Measurements from ENCODE around the gene SMARCC2.

The SMARCC2 gene

DNA sequence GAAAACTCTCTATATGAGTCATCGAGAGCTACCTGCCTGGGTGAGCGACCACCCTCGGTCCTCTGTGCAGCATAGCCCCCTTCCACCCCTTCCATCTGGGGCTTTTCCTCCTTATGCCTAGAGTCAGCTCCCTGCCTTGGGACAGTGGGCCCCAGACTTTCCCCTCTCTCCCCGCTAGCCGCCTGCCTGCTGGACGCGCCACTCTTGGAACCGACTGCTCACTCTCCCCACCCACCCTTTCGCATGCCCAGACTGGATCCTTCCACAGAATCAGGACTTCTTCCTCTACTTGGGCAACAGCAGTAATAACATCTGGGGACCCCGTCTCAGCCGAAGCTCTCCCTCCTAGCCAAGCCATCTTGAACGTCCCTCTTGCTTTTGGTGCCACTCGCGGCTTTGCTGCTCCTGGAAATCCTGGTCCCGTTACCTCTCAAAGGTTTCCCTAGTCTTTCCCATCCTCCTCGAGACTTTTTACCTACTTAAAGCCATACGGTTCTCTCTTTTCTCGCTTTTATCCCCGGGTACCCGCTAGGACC, 60.5 kb downstream of the SMARCC2 start:
- no peak for DNase-seq (ENCODE audit: low read depth)
- peak overlapping the region; percentile 83 for H3K4me3 ChIP-seq (ENCODE audit: low read length)
- TF ChIP-seq, protein P1, sequence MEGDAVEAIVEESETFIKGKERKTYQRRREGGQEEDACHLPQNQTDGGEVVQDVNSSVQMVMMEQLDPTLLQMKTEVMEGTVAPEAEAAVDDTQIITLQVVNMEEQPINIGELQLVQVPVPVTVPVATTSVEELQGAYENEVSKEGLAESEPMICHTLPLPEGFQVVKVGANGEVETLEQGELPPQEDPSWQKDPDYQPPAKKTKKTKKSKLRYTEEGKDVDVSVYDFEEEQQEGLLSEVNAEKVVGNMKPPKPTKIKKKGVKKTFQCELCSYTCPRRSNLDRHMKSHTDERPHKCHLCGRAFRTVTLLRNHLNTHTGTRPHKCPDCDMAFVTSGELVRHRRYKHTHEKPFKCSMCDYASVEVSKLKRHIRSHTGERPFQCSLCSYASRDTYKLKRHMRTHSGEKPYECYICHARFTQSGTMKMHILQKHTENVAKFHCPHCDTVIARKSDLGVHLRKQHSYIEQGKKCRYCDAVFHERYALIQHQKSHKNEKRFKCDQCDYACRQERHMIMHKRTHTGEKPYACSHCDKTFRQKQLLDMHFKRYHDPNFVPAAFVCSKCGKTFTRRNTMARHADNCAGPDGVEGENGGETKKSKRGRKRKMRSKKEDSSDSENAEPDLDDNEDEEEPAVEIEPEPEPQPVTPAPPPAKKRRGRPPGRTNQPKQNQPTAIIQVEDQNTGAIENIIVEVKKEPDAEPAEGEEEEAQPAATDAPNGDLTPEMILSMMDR (conservative IDR thresholded peaks at IDR 0.05; ENCODE audit: low read depth, low read length): no peak

DNA sequence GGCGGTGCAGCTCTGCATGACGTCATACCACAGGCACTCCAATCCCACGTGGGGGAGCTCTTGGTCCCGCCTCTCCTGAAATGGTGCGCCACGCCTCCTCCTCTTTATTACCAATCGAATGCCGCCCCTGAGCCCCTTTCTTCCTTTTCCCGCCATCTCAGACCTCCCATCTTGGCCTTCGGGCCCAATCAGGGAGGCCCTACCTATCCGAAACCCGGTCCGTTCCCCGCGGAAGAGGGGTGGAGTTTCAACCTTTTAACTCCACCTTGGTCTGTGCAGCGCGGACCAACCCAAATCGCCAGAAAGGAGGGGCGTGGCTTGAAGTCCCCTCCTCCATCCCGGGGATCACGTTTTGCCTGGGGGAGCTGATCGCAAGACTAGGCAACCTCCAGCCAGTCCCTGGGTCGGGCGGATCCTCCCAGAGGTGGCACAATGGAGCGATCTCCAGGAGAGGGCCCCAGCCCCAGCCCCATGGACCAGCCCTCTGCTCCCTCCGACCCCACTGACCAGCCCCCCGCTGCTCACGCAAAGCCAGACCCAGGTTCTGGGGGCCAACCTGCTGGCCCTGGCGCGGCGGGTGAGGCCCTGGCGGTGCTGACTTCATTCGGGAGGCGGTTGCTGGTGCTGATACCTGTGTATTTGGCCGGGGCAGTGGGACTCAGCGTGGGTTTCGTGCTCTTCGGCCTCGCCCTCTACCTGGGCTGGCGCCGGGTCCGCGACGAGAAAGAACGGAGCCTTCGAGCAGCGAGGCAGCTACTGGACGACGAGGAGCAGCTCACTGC, 61.2 kb downstream of the SMARCC2 start, which contains the start of gene ESYT1:
TSS of gene ESYT1 (plus strand) at position 380 of the 782 bp plus-strand sequence. CDS start at position 433, 53 bp downstream.
- DNase-seq (ENCODE audit: low read depth): peak; percentile 99
- peak within 1 kb of the TSS; percentile 83 for H3K4me3 ChIP-seq (ENCODE audit: low read length)
- TF ChIP-seq, protein P1 (conservative IDR thresholded peaks at IDR 0.05; ENCODE audit: low read depth, low read length): no peak

DNA sequence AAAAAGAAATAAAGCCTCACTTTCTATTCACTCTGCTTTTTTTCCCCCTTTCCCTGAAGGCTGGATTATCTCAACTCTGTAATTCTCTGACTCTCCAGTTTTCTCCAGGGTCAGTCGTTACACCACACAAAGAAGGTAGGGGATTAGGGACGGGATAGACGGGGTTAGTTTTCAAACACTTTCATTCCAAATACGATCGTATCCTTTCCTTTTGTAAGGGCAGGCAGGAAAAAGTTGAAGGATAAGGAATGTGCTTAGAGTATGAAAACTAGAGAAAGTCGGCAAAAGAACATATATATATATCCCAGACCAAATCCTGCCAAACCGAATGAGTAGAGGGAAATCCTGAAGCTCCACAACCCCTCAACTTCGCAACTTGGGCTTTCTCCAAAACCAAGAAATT, 61.8 kb downstream of the SMARCC2 start:
- DNase-seq (ENCODE audit: low read depth): no peak
- TF ChIP-seq, protein P1 (conservative IDR thresholded peaks at IDR 0.05; ENCODE audit: low read depth, low read length): no peak
- peak overlapping the region; percentile 52 for H3K4me3 ChIP-seq (ENCODE audit: low read length)

DNA sequence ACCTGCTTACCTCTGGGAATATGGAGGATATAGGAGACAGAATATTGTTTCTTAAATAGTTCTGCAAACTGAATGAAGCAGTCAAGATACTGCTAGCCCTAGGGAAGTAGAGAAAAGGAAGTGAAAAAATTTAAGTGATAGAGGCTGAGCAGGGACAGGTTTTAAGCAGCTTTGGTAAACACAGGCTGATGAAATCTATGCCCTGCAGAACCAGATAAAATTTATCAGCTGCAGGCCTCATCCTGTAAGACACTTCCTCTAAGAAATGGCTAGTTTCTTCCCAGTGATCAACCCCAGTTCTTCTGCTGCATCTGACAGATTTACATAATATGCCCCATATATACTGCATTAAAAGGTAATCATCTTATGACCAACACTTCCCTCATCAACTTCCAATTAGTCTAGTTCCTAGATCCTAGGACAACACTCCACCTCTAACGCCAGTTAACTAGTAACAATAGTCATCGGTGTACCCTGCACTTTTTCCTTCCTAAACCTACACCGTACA, 62.5 kb downstream of the SMARCC2 start:
- no peak overlapping the region for H3K4me3 ChIP-seq (ENCODE audit: low read length)
- no peak for DNase-seq (ENCODE audit: low read depth)
- TF ChIP-seq, protein P1 (conservative IDR thresholded peaks at IDR 0.05; ENCODE audit: low read depth, low read length): no peak

DNA sequence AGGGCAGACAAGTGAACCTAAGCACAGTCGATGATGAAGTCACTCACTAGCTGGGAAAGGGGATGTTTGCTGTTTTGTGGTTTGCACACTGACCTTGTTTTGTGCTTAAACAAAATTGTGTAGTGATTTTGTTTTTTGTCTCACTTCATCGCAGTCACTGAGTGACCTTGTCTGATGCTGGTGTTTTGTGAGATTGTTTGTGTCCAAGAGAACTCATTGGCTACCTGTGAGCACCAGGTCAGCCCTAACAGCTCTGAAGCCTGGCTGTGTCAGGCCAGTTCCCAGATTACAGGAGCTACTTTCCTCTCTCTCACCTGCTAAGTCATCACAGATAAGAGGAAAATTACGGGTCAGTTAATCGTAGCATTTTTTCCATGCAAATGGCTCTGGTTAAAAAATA, 65.2 kb downstream of the SMARCC2 start:
- H3K4me3 ChIP-seq (ENCODE audit: low read length): no peak overlapping the region
- TF ChIP-seq, protein P1 (conservative IDR thresholded peaks at IDR 0.05; ENCODE audit: low read depth, low read length): no peak
- DNase-seq (ENCODE audit: low read depth): no peak

DNA sequence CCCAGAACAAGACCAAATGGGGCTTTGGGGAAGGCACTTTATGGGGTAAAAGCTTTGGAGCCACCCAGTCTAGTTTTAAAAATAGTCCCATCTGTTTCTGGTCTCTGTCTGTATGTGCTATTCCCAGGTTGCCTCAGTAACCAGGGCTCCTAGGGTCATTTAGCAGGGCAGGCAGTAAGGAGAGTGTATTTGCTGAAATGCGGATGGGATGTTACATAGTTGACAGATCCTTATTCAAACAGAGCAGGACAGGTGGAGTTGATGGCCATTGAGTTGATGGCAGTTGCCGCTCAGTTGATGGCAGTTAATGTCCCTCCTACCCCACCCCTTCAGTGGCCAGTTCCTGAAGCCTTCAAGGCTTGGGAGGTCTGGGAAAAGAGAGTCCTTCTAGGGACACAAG, 66.6 kb downstream of the SMARCC2 start:
- no peak overlapping the region for H3K4me3 ChIP-seq (ENCODE audit: low read length)
- TF ChIP-seq, protein P1 (conservative IDR thresholded peaks at IDR 0.05; ENCODE audit: low read depth, low read length): no peak
- DNase-seq (ENCODE audit: low read depth): no peak

All from retinal pigment epithelial cell (primary cell).